ENCODE results near the gene KIF5C. TPM values are rescaled to one million over a fixed set of nuclear protein-coding genes. Genes with fewer than 3 reads are reported as not detected.

KIF5C gene
- total RNA-seq, 1 donor from 2014 or later, result under 0.01 TPM

- DNase-seq (ENCODE audit: low read depth in 2 of 2), result no peak
Observed at GRCh38 chr2:148988337-148988736, 113.3 kb downstream of the KIF5C start.

- DNase-seq (ENCODE audit: low read depth in 2 of 2), result peak; percentile 60 to 84
Observed at GRCh38 chr2:148989882-148990493, 115.0 kb downstream of the KIF5C start.

GRCh38 chr2:148990968-148991367 is 115.9 kb downstream of the KIF5C start:
- no peak for DNase-seq (ENCODE audit: low read depth in 2 of 2)

- no peak for DNase-seq (ENCODE audit: low read depth in 2 of 2)
Observed at GRCh38 chr2:148992448-148992847, 117.4 kb downstream of the KIF5C start.

GRCh38 chr2:148993351-148993750 is 118.3 kb downstream of the KIF5C start:
- no peak for DNase-seq (ENCODE audit: low read depth in 2 of 2)

- DNase-seq (ENCODE audit: low read depth in 2 of 2), result no peak
Observed at GRCh38 chr2:148994341-148994740, 119.3 kb downstream of the KIF5C start.

DNA sequence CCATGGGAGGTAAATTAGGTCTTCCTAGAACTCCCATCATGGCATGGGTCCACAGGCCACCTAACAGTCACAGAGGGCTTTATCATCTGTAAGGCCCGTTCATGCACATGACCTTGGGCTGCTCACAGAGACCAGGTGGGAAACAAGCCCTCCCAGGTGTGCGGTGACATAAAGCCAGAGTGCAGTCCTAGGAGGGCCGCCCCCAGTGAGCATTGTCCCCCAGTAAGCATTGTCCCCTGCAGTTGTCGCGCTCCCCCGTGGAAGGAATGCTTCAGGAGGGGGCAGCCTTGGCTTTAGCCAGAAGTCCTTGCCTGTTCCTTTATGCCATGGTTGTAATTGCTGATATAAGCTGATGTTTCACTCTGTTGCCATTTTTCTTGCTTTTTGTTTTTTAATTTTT is 121.8 kb downstream of the KIF5C start:
- no peak for DNase-seq (ENCODE audit: low read depth in 2 of 2)

GRCh38 chr2:148998165-148998830 is 123.3 kb downstream of the KIF5C start:
- no peak for DNase-seq (ENCODE audit: low read depth in 2 of 2)

DNA sequence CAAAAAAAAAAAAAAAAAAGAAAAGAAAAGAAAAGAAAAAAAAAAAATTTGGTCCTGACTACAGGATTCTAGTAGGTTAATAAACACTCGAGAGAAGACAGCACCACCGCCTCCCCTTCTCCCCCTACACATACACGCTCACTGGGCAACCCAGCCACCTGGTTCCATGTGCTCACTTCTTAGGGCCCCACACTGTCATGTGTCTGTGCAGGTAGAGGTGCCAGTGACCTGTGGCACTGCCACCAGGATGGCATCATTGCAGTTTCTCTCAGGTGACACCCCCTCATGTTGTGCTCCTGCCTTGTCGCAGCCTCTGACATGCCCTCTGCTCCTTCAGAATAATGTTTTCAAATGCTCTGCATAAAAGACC is 123.8 kb downstream of the KIF5C start:
- DNase-seq (ENCODE audit: low read depth in 2 of 2), result no peak

DNA sequence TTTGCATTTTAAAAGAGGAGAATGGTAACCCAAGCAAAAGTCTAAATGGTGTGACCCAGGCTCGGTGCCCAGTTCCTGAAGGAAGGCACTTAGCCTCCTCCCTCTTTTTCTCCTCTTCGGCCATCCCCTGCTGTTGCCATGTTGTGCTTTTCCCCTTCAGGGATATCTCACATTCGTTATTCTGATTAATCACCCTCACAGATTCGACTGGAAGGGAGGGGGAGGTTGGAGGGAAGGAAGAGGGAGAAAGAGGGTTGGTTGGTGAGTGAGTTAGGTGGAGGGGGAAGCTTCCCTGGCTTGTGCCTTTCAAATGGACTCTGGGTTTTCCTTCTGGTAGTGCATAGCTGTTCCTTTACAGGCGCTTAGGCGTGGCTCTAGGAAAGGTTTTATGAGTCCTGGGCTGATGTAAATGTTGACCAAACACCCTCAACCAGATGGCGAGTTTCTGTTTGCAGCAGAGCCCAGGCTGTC is 124.5 kb downstream of the KIF5C start:
- no peak for DNase-seq (ENCODE audit: low read depth in 2 of 2)

- DNase-seq (ENCODE audit: low read depth in 2 of 2), result no peak
Observed at GRCh38 chr2:149000158-149000938, 125.3 kb downstream of the KIF5C start.

- no peak for DNase-seq (ENCODE audit: low read depth in 2 of 2)
Observed at GRCh38 chr2:149001496-149001895, 126.5 kb downstream of the KIF5C start.

GRCh38 chr2:149002378-149002890 is 127.4 kb downstream of the KIF5C start:
- DNase-seq (ENCODE audit: low read depth in 2 of 2), result no peak

GRCh38 chr2:149002891-149003740 is 128.1 kb downstream of the KIF5C start:
- DNase-seq (ENCODE audit: low read depth in 2 of 2), result no peak

DNA sequence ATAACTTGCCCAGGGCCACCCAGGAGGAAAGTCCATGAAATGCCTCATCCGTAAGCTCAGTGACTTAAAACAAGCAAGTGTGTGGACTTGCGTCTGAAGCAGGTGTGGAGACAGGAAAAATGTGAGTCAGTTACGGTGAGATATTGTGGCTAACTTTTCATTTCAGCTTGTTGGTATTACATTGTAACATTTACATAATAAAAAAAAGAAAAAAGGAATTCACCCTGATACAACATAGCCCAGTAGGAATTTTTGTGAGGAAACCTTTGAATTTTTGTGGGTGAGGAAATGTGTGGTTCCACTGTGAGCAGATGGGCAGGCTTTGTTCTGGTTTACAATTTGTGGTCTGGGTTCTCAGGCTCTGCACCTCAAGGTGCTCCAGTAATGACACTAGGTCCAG is 129.8 kb downstream of the KIF5C start:
- no peak for DNase-seq (ENCODE audit: low read depth in 2 of 2)

DNA sequence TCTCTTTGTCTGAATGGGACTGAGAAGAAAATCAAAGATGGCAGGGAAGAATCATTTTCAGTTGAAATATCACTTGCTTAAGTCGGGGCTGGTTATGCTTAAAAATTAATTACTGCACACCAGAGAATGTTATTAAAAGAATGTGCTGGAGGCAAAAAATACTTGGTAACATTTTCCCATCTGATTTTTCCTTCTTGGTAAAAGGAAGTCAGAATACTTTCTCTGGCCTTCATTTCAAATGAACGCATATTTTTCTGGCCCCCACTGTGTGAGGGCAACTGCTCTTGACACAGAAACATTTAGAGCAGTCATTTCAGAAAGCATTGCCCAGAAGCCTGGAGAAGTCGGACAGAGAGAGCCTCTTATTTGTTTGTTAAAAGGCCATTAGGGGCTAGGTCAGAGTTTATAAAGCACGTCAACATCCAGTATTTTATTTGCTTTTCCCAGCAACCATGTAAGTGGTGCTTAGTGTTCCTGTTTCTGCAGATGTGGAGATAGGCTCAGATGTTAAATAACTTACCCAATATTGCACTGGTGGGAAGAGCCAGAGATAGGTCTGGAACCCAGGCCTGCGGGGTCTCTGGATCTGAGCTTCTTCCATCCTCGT is 130.5 kb downstream of the KIF5C start:
- no peak for DNase-seq (ENCODE audit: low read depth in 2 of 2)

DNA sequence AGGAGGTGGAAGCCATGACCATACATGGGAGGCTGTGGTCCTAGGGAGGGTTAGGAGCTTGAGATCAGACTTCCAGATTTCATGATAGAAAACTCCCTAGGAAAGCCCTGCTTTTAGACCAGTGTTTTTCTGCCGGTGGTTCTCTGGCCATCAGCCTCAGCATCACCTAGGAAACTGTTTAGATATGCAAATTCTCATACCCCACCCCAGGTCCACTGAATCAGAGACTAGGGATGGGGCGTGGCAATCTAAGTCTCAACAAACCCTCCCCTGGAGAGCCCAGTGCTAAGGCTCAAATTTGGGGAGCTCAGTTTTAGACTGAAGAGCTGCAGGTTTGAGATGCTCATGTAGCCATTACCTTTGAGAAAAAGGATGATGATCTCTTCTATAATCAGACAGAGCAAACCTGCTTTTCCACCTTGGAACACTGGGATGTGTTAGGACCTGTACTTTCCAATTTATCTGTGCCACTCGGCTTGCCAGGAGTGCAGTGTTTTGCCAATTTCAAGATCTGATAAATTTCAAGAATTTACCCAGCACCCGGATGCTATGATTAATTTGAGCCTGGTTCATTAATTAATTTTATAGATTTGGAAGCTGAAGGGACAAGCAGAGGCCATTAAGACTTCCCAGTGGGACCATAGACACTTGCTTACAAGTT is 132.0 kb downstream of the KIF5C start:
- no peak for DNase-seq (ENCODE audit: low read depth in 2 of 2)

DNA sequence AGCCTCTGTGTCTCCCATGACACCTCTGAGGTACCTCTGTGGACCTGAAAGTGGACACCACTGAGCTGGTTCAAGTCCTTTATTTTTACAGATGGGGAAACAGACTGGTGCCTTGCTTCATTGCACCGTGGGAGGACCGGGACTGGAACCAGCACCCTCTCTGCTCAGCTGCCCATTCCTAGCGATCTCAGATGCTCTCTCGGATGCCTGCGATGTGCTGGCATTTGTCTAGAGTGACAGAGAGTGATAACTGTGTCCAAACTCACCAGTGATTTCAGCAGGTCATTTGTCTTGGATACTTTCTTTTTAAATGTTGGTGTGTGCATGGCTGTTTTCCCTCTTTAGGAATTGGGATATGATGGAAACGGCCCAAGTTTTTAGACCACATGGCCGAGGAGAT is 133.4 kb downstream of the KIF5C start:
- DNase-seq (ENCODE audit: low read depth in 2 of 2), result no peak

DNA sequence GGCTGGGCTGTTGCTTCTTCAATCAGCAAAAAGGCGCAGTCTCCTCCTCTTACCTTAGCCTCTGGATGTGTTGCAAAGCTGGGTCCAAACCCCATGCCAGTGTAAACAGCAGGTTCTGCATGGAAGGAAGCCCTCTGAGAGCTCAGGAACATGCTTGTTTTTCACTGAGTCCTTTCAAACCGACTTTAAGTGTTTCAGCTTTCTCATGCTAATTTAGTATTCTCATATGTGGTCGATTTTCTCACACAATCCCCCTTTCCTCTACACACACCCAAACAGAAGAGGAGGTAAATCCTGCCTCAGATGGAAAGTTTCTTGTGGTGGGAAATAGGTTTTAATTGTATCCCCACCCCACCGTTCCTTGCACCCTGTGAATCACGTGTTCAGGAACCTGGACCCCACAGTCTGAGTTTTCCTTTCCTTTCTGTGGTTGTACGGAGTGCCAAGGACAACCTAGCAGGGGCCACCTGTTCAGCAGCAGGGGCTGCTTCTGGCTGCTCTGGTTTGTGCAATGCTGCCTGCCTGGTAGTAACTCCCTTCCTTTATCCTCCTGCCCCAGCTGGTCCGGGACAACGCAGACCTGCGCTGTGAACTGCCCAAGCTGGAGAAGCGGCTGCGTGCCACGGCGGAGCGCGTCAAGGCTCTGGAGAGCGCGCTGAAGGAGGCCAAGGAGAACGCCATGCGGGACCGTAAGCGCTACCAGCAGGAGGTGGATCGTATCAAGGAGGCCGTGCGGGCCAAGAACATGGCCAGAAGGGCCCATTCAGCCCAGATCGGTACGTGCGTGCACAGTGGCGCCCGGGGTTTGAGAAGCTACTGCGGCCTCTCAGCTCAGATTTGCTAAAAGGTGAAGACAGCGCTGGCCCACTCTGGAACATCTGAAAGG is 134.8 kb downstream of the KIF5C start:
- no peak for DNase-seq (ENCODE audit: low read depth in 2 of 2)

GRCh38 chr2:149012545-149012944 is 137.5 kb downstream of the KIF5C start:
- no peak for DNase-seq (ENCODE audit: low read depth in 2 of 2)
